GM21825 (cell line): ENCODE measurements around the gene BICDL1.

Experiments
- ATAC-seq: cut with Tn5 transposase; IDR thresholded peaks from one replicate; pipeline ENCODE4 v1.9.1; 2021; ENCODE audit warnings: mild to moderate bottlenecking, moderate library complexity; ENCODE audit not compliant: unreplicated experiment

Gene BICDL1

DNA sequence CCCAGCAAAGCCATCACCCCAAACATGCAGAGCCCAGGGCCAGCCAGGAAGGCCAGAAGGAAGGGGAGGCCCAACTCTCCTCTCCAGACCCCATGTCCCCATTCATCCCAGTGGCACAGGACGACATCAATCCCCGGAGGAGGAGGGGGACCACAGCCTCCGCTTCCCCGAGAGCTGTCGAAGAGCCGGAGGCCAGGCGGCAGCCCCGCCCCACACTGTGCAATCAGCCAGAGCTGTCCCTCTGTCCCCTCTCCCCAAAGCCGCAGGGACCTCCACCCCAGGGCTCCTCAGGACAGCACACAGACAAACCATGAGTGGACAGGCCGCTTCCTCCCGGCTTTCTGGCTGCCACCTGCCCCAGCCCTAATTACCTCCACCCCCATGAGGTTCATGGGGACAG is 110.7 kb downstream of the BICDL1 start:
- no peak for ATAC-seq

DNA sequence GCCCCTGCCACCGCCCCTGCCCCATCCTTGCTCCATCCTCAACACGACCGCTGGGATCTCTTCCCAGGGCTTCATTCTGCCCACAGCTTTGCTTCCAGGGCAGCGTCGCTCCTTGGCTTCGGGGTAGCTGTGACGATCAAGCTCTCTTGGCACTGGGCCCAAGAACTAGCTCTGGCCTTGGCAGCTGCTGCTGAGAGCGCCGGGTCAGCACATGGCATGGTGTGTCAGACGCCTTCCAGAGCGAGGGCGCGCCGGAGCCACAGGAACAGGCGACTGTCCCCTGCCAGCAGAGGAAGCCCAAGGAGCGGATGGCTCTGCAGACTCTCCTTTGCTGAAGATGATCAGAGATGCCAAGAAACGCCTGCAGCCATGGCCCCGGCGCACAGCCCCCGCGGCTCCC is 111.6 kb downstream of the BICDL1 start:
- ATAC-seq: no peak

DNA sequence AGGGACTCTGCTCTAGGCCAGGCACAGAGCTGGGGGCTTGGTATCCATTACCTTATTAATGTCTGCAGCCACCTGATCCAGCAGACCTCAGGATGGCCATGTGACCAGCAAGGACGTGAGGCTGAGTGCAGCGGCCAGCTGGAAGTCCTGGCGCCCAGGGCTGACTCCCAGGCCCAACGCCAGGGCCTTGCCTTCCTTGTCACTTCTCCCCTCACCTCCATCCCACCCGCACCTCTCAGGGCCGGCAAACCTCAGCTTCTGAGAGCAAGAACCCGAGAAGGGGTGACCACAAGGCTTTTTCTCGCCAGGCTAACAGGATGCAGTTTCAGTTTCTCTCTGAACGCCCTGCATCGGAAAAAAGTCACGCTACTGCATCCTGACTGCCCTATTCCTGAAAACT is 112.1 kb downstream of the BICDL1 start:
- peak; percentile 45 for ATAC-seq

DNA sequence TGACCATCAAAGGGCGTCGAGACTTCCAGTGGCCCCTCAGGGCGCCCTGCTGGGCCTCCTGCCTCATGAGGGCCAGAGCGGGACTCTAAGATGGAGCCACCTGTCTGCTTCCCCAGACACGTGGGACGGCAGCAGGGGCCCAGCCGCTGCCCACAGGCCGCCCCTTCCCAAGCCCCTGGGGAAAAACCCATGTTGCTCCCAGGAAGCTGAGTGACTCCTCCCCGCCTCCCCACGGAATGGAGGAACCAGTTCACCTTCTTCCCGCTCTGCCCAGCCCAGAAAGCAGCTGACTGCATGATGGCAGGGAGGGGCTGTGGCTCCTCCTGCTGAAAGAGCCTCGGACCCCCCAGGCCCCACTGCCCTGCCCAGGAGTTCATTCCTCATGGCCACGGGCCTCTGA is 112.6 kb downstream of the BICDL1 start:
- peak; percentile 10 for ATAC-seq

DNA sequence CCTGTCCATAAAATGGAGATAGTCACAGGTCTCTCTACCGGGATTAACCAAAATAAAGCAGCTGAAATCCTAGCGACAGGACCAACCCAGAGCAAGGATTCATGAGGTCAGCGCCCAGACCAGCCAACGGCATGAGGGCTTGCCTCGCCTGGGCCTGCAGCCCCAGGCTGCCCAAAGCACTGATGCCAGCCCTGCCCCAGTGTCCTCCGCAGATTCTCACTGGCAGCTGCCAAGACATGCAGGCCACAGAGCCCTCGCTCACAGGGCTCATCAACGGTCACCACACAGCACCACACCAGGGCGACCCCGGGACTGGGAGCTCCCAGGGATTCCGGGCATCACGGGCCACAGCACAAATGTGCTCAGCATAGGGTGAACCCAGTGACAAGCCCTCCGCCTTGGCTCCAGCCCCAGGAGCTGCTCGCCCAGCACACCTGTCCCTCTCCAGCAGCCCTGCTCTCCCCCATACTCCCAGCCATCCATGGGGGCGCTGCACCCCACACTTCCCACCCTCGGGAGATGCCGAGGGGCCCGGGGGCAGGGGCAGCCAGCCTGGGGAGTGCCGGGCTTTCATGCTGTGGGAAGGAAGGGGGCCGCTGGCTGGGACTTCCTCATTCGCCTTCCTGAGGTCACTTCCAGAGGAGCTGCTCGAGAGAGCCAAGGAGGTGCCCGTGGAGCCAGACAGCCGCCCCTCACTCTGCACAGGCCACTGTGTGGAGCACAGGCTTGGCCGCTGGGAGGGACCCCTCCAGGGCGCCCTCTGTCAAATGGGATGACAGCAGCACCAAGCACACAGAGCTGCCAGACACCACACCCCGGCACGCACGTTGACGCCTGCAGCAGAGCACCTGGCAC is 113.4 kb downstream of the BICDL1 start:
- ATAC-seq: no peak

GRCh38 chr12:120103044-120103338 is 114.0 kb downstream of the BICDL1 start:
- ATAC-seq: no peak

DNA sequence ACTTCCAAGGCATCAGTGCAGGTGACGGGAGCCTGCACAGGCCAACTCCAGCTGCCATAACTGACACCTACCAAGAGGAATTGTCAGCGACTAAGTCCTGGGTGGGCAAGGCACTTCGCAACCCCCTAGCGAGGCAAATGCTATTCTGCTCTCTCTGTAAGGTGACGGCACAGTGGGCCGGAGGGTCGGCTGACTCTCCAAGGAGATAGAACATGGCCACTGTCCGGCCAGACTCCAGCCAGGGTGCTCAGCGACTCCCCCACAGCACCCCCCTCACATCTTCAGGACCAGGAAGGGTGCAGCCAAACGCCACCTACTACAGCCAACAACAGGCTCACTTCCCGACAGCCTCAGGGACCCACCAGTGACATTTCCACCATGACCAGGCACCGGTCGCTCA is 114.3 kb downstream of the BICDL1 start:
- no peak for ATAC-seq

- ATAC-seq: no peak
These were observed 117.1 kb downstream of the BICDL1 start for GRCh38 chr12:120106151-120106550.

- no peak for ATAC-seq
These were observed 120.7 kb downstream of the BICDL1 start for GRCh38 chr12:120109570-120110267.

- ATAC-seq: peak; percentile 54
These were observed 121.8 kb downstream of the BICDL1 start for GRCh38 chr12:120110550-120111501.

- no peak for ATAC-seq
These were observed 126.0 kb downstream of the BICDL1 start for GRCh38 chr12:120115066-120115465.

DNA sequence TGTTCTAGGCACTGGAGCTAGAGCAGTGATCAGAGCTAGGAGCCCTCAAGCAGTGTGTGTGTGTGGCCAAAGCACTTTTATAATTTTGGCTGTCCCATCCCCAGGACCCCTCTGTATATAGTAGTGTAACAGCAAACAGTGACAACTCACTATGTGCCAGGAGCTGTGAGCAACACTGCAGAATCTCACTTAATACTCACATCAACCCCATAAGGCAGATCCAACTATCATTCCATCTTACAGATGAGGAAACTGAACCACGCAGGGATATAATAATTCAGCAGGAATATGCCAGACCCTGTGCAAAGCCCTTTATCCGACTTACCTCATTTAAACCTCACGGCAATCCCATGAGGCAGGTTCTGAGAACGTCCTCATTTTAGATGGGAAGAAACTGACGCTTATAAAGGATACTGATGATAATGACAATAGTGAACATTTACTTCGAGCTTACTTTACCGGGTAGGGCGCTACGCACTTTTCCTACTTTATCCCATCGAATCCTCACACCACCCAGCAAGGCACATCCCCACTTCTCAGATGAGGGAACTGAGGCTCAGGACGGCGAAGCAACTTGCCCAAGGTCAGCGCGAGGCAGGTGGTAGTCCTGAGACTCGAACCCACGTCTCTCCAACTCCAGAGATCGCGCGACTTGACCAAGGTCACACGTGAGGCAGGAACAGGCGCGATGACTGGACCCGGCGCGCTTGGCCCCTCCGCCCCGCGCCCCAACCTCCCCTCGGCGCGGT is 126.8 kb downstream of the BICDL1 start:
- ATAC-seq: peak; percentile 1

GRCh38 chr12:120116441-120116791 is 127.4 kb downstream of the BICDL1 start, which contains the start of gene RAB35:
Gene RAB35 (minus strand): TSS chr12:120116753. CDS start chr12:120116650, 103 bp downstream.
- ATAC-seq: no peak

DNA sequence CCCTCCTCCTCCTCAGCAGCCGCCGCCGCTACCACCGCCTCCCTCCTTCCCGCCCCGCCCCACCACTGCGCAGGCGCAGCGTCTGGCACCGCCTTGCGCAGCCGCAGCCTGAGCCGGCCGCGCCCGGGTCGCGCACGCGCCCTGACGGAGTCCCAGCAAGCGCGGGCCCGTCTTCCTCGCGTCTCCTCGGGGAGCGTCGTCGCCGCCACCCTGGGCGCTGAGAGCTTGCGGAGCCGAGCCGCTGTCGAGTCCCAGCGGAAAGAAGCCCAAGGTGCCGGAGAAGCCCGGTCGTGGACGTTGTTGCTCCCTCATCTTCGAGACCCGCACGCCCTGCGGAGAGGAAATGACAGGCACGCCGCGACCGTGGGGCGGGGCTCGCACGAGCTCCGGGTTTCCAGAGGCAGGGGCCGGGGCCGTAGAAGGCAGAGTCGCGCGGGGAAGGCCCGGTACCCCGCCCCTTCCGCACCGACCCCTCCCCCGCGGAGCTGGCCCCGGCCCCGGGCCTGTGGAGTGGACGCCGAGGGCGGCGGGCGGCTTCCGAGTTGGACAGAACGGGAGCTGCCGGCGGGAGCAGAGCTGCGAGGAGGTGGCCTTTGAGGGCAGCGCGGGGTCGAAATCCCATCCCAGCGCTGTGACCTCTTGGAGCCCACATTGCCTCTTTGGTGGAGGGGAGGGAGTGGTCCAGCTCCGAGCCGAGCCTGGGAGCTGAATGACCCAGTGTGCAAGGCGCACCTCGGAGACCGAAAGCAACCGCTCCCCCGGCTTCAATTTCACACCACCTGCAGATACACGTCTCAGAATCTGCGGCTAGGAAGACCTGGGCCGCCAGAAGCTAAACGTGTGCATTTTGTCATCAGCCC is 128.0 kb downstream of the BICDL1 start:
- peak; percentile 38 for ATAC-seq

DNA sequence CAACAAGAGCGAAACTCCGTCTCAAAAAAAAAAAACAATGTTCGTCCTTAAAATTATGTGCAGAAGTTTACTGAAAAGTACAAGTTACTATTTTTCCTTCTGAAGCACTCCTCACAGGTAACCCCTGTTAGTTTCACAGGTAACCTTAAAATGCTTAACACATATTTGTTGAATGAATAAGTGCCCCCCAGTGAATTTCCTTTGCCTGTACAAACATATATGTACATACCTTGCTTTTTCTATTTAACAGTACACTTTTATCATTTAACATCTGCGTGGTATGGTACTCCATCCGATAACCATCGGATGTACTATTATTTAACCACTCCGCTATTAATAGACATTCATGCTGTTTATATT is 128.9 kb downstream of the BICDL1 start:
- ATAC-seq: no peak

- ATAC-seq: no peak
These were observed 129.5 kb downstream of the BICDL1 start for GRCh38 chr12:120118321-120119061.

DNA sequence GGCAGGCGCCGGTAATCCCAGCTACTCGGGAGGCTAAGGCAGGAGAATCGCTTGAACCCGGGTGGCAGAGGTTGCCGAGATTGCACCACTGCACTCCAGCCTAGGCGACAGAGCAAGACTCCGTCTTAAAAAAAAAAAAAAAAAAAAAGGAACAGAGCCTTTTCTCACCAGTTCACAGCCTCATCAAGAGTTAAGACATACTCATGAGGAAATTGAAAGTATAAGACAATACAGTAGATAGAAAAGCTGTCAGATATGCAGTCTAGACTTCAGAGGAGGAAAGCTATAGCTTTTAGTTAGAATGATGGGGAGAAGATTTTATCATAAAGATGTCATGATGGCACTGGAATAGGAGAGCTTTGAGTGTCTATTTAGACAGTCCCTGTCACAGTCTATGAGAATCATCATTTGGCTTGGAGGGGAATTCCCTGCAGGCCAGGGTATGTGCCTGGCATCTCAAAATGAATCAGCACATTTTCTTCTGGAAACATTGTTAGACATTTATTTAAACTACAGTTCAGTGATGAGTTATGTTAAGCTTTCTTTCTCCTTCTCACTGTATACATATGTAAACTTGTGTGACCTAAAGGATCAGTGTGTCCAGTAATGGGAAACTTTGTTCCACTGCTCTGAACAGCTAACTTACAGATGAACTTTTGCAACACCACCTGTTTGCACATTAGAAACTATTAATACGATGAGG is 130.4 kb downstream of the BICDL1 start:
- ATAC-seq: peak; percentile 28

GRCh38 chr12:120121343-120121742 is 132.3 kb downstream of the BICDL1 start:
- no peak for ATAC-seq
